ENCODE results near the gene NTN4.

The NTN4 gene

DNA sequence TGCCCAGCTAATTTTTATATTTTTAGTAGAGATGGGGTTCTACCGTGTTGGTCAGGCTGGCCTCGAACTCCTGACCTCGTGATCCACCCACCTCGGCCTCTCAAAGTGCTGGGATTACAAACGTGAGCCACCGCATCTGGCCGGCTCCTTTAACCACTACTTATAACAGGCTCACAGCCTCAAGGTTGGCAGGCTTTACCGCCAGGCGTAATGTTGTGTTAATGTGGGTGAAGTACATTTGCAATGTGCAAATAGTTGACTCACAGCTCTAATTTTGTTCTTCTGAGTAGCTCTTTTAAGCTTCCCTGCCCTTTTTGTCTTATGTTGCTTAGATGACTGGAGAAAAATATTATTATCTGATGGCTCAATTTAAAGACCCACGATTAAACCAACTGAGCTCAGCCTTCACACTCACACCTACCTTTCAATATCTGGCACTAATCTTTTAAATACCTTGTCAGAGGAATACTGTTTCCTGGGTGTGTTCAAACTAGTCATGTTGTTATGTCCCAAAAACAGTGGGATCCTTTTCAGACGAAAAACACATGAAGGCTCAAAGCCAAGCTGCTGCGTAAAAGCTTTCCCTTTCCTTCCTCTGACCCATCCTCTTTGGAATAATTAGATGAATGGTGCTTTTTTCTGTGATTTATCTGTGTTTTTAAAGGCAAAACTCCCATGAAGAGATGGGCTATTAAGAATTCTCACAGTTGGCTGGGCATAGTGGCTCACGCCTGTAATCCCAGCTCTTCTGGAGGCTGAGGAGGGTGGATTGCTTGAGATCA lies 182.1 kb downstream of the NTN4 start:
- TF ChIP-seq, protein P1, sequence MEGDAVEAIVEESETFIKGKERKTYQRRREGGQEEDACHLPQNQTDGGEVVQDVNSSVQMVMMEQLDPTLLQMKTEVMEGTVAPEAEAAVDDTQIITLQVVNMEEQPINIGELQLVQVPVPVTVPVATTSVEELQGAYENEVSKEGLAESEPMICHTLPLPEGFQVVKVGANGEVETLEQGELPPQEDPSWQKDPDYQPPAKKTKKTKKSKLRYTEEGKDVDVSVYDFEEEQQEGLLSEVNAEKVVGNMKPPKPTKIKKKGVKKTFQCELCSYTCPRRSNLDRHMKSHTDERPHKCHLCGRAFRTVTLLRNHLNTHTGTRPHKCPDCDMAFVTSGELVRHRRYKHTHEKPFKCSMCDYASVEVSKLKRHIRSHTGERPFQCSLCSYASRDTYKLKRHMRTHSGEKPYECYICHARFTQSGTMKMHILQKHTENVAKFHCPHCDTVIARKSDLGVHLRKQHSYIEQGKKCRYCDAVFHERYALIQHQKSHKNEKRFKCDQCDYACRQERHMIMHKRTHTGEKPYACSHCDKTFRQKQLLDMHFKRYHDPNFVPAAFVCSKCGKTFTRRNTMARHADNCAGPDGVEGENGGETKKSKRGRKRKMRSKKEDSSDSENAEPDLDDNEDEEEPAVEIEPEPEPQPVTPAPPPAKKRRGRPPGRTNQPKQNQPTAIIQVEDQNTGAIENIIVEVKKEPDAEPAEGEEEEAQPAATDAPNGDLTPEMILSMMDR (IDR thresholded peaks at IDR 0.05), result no peak
- no peaks in the 10 kb centered on the region for H3K9me3 ChIP-seq
- peaks cover 43% of the 10 kb centered on the region for H3K27me3 ChIP-seq
- no peaks in the 10 kb centered on the region for H3K4me1 ChIP-seq (ENCODE audit: control insufficient read depth in 1 of 2, insufficient read depth in 1 of 2, low read depth in 1 of 2, low read length in 1 of 2)
- H3K36me3 ChIP-seq, result no peaks in the 10 kb centered on the region
- H3K4me3 ChIP-seq (ENCODE audit: low read depth in 1 of 2, low read length in 1 of 2), result no peak overlapping the region
- H3K27ac ChIP-seq, result no peak overlapping the region

Data from neutrophil (primary cell).